Osteoblast (primary cell): ENCODE measurements around the gene GRID1. TPM values are rescaled to one million over a fixed set of nuclear protein-coding genes. Genes with fewer than 3 reads are reported as not detected.

ENCODE experiments used
- DNase-seq: peaks from one replicate; pipeline ENCODE4 v3.0.0; 2011; ENCODE audit warnings: low spot score, mixed read lengths; ENCODE audit not compliant: insufficient read length; ENCODE audit errors: missing footprints
- H2AFZ ChIP-seq: 2 replicates; pipeline ENCODE4 v1.6.0; 2011; ENCODE audit warnings: mild to moderate bottlenecking, low read length
- H3K27ac ChIP-seq: 2 replicates; pipeline ENCODE4 v1.5.1; 2011; ENCODE audit warnings: mild to moderate bottlenecking, low read depth, low read length, moderate library complexity
- H3K27me3 ChIP-seq: 2 replicates; pipeline ENCODE4 v1.6.0; 2012; ENCODE audit warnings: mild to moderate bottlenecking, control low read depth, inconsistent platforms, low read length, moderate library complexity; ENCODE audit not compliant: insufficient read depth
- H3K36me3 ChIP-seq: 2 replicates; pipeline ENCODE4 v1.5.1; 2011; ENCODE audit warnings: mild to moderate bottlenecking, low read length, control low read depth, moderate library complexity; ENCODE audit not compliant: insufficient read depth
- H3K4me1 ChIP-seq: 2 replicates; pipeline ENCODE4 v1.5.1; 2011; ENCODE audit warnings: mild to moderate bottlenecking, low read length, control low read depth, moderate library complexity; ENCODE audit not compliant: insufficient read depth
- H3K4me2 ChIP-seq: 2 replicates; pipeline ENCODE4 v1.6.0; 2011; ENCODE audit warnings: mild to moderate bottlenecking, low read length; ENCODE audit not compliant: insufficient read depth
- H3K4me3 ChIP-seq: fragments of 200-600 bp; sonication (generic); 3 replicates; pipeline ENCODE4 v1.5.1; 2012; ENCODE audit warnings: mild to moderate bottlenecking, low read length, inconsistent platforms; ENCODE audit not compliant: insufficient read depth
- H3K79me2 ChIP-seq: 2 replicates; pipeline ENCODE4 v1.6.0; 2012; ENCODE audit warnings: mild to moderate bottlenecking, low read length, control low read depth, inconsistent platforms; ENCODE audit not compliant: insufficient read depth
- H3K9me3 ChIP-seq: 2 replicates; pipeline ENCODE4 v1.5.1; 2011; ENCODE audit warnings: low read depth, low read length, control low read depth
- H4K20me1 ChIP-seq: 2 replicates; pipeline ENCODE4 v1.6.0; 2012; ENCODE audit warnings: mild to moderate bottlenecking, low read length, control low read depth; ENCODE audit not compliant: insufficient read depth
- total RNA-seq: library from RNA; depleted of rRNA; stranded (reverse); fragments of >200 nt; gene quantifications from 2 replicates; pipeline ENCODE4 v1.2.3, GENCODE V29; 2012
- TF ChIP-seq, protein P1 (sequence below): IDR thresholded peaks from 2 replicates; pipeline ENCODE4 v1.5.1; 2011; ENCODE audit warnings: mild to moderate bottlenecking, low read depth, low read length, moderate library complexity; ENCODE audit errors: extremely low read depth

The GRID1 gene
- total RNA-seq, 1 donor: not detected

DNA sequence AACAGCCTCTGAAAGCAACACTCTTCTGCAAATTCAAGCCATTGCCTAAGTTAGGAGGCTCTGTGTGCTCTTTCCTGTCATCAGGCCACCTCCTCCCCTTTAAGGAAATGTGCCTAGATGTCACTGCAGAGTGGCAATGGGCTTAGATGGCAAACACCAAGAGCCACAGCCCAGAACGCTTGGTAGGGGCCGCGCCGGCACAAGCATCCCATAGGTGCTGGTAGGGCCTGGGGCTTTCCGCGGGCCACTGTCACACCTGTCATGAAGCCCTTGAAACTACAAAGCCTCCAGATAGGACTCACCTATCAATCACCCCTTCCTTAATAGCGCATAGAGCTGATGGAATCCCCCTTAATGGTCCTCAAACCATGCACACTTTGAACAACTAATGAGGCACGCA, 299.9 kb downstream of the GRID1 start:
- Histone ChIP-seq H3K9me3 (no peaks in the 10 kb centered on the region), H4K20me1 (no peaks in the 10 kb centered on the region), H3K79me2 (no peaks in the 10 kb centered on the region), H2AFZ (no peak overlapping the region), H3K4me2 (no peak overlapping the region), H3K4me3 (no peak overlapping the region), H3K36me3 (no peaks in the 10 kb centered on the region), H3K4me1 (no peaks in the 10 kb centered on the region), H3K27ac (no peak overlapping the region), H3K27me3 (no peaks in the 10 kb centered on the region)
- TF ChIP-seq, protein P1, sequence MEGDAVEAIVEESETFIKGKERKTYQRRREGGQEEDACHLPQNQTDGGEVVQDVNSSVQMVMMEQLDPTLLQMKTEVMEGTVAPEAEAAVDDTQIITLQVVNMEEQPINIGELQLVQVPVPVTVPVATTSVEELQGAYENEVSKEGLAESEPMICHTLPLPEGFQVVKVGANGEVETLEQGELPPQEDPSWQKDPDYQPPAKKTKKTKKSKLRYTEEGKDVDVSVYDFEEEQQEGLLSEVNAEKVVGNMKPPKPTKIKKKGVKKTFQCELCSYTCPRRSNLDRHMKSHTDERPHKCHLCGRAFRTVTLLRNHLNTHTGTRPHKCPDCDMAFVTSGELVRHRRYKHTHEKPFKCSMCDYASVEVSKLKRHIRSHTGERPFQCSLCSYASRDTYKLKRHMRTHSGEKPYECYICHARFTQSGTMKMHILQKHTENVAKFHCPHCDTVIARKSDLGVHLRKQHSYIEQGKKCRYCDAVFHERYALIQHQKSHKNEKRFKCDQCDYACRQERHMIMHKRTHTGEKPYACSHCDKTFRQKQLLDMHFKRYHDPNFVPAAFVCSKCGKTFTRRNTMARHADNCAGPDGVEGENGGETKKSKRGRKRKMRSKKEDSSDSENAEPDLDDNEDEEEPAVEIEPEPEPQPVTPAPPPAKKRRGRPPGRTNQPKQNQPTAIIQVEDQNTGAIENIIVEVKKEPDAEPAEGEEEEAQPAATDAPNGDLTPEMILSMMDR: no peak
- peak; percentile 34 for DNase-seq

DNA sequence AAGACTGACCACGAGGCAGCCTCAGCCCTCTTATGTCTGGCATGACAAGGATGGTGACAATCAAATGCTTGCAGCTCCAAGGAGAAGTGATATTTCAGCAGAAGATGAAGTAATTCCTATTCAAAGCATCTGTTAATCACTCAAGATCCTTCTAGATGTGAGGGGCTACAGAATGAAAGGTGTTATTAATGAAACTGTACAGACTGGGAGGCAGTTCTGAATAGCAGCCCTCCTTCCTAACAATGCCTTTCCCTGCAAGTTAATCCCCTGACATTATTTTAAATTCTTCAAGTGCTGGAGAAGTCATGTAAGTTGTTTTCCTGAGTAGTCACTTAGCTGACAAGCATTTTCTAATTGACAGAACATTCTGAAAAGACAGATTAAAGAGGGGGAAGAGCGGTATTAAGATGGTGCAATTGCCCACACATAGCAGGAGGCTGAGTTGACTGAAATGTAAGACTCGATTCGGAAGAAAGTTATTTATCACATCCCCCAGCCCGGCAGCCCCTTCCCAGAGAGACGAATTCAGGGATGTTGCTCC, 300.8 kb downstream of the GRID1 start:
- Histone ChIP-seq H3K27ac (no peak overlapping the region), H3K9me3 (no peaks in the 10 kb centered on the region)
- TF ChIP-seq, protein P1: no peak

DNA sequence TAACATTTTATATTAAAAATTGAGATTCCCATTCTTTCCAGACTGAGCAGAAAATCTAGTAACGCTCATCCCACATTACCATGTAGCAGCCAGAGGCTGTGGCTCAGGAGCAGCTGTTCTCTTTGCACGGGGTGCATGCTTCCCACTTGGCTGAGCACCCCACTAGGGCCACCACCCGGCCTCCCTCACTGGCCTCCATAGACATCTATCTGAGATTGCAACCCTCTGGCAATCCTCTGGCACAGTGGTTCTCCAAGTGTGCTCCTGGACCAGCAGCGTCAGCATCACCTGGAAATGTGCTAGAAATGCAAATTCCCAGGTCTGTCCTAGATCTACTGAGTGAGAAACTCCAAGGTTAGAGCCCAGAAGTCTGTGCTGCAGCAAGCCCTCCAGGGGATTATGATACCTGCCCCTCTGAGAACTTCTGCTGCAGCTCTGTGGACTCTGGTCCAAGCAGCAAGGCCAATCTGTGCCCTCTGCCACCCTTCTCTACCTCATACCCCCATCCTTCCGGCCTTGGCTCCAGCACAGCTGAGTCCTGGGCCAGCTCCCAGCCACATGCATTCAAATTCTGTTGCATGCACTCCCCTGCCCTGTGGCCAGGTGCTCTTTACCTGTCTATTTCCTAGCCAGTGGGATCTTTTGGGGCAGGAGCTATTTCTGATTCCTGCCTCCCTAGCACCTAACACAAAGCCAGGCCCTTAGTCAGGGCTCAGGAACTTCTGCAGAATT, 301.5 kb downstream of the GRID1 start:
- Histone ChIP-seq H3K79me2 (no peaks in the 10 kb centered on the region), H3K4me1 (no peaks in the 10 kb centered on the region), H3K27me3 (no peaks in the 10 kb centered on the region), H3K4me3 (no peak overlapping the region), H3K27ac (no peak overlapping the region), H2AFZ (no peak overlapping the region), H4K20me1 (no peaks in the 10 kb centered on the region), H3K4me2 (no peak overlapping the region), H3K9me3 (no peaks in the 10 kb centered on the region), H3K36me3 (no peaks in the 10 kb centered on the region)
- no peak for DNase-seq
- TF ChIP-seq, protein P1: no peak

More for the DNA sequence above, 300.8 kb downstream of the GRID1 start:
- Histone ChIP-seq H3K36me3 (no peaks in the 10 kb centered on the region), H4K20me1 (no peaks in the 10 kb centered on the region), H2AFZ (no peak overlapping the region), H3K79me2 (no peaks in the 10 kb centered on the region), H3K4me2 (no peak overlapping the region), H3K27me3 (no peaks in the 10 kb centered on the region), H3K4me3 (no peak overlapping the region), H3K4me1 (no peaks in the 10 kb centered on the region)
- DNase-seq: no peak

DNA sequence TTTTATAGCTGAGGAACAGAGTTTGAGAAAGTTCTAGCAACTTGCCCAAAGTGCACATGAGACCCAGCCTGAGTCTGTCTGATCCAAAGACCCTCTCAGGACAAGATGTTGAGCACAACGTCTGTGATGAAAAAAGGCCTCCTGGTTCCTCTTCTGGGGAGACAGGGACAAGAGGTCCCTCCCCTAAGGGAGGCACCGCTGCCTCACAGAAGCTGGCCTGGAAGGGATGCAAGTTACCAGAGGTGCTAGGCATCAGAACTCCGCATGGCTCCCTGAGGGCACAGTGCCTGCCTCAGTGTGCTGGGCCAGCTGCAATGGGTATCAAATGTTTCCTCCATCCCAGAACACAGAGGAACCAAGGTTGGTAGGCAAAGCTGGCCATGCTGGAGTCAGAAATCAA, 302.4 kb downstream of the GRID1 start:
- H3K36me3 ChIP-seq: no peaks in the 10 kb centered on the region

More for the DNA sequence above, 302.4 kb downstream of the GRID1 start:
- no peak overlapping the region for H3K4me3 ChIP-seq
- no peaks in the 10 kb centered on the region for H3K27me3 ChIP-seq
- DNase-seq: no peak
- no peaks in the 10 kb centered on the region for H3K9me3 ChIP-seq
- H3K79me2 ChIP-seq: no peaks in the 10 kb centered on the region
- no peak overlapping the region for H3K4me2 ChIP-seq
- no peak overlapping the region for H2AFZ ChIP-seq
- H3K27ac ChIP-seq: no peak overlapping the region
- H3K4me1 ChIP-seq: no peaks in the 10 kb centered on the region
- TF ChIP-seq, protein P1: no peak
- H4K20me1 ChIP-seq: no peaks in the 10 kb centered on the region
